K562 (cell line): ENCODE data around the gene SLC41A3. TPM values are rescaled to one million over a fixed set of nuclear protein-coding genes. Genes with fewer than 3 reads are reported as not detected.

Source experiments
- BRF2 ChIP-seq: IDR thresholded peaks from 3 replicates; pipeline ENCODE4 v1.6.1; 2011; ENCODE audit warnings: borderline replicate concordance, mild to moderate bottlenecking; ENCODE audit not compliant: insufficient read length, insufficient read depth
- NFATC3 ChIP-seq: fragments of 450-650 bp; IDR thresholded peaks from 2 replicates; pipeline ENCODE4 v1.6.1; 2017; ENCODE audit warnings: mild to moderate bottlenecking
- RREB1 ChIP-seq: fragments of 250-450 bp; sonication (Bioruptor Pico); IDR thresholded peaks from 2 replicates; pipeline ENCODE4 v1.4.0; 2020
- ZNF318 ChIP-seq, 2 experiments: fragments of 450-650 bp; IDR thresholded peaks; 2 replicates each; pipeline ENCODE4 v1.6.1; 2016; ENCODE audit warnings: mild to moderate bottlenecking in 2 of 2, borderline replicate concordance in 1 of 2, low read depth in 1 of 2, moderate library complexity in 1 of 2
- polyA plus RNA-seq, 8 experiments: library from polyadenylated mRNA; depleted of rRNA in 4 of 8; stranded (reverse) in 5 of 8; unstranded in 3 of 8; fragments of >200 nt; fragmentation: Nextera tagmentation in 2 of 8; fragmentation: Illumina TruSeq in 1 of 8; extraction: Ambion mirVana in 2 of 8; extraction: Trizol in 1 of 8; gene quantifications; 2 replicates each; pipeline versions ENCODE4 v1.2.1 to v1.2.3, GENCODE V29; 2011 to 2014; ENCODE audit warnings: inconsistent platforms in 1 of 8, missing spikeins in 1 of 8
- total RNA-seq, 7 experiments: library from RNA; depleted of rRNA in 6 of 7; stranded (reverse); fragments of >200 nt in 6 of 7; fragmentation: Illumina TruSeq in 2 of 7; extraction: Trizol in 2 of 7; gene quantifications; 2 replicates each; pipeline versions ENCODE4 v1.2.1 to v1.2.3, GENCODE V29; 2011 to 2021; ENCODE audit warnings: low replicate concordance in 1 of 7

The SLC41A3 gene
- total and polyA plus RNA-seq, 9 of the 15 experiments (the other 6 are each of a cell fraction or from before 2014, with no cell fraction given): 4.1 to 20.7 (median 11.2) TPM

GRCh38 chr3:126028096-126028495 lies 55.8 kb downstream of the SLC41A3 start (continued):
- TF ChIP-seq RREB1 (CRISPR knock-in tag) (no peak), ZNF318 (IDR thresholded peaks at IDR 0.05; ENCODE audit: borderline replicate concordance in 1 of 2, low read depth in 1 of 2) (no peak), NFATC3 (no peak), BRF2 (no peak)
